B cell (primary cell): ENCODE results near the gene CRTC1. TPM values are rescaled to one million over a fixed set of nuclear protein-coding genes. Genes with fewer than 3 reads are reported as not detected.

Experiments
- ATAC-seq: fragments of 200-7000 bp; cut with Tn5 transposase; one replicate; pipeline ENCODE4 v1.10.0; 2021; ENCODE audit warnings: low read depth, mild to moderate bottlenecking, moderate number of reproducible peaks, moderate library complexity
- CTCF ChIA-PET: fragments of 350-600 bp; sonication (Branson Sonifier 250); formaldehyde crosslinking; loops from one replicate; lab custom pipeline; 2021; ENCODE audit warnings: antibody characterized with exemption, inconsistent platforms; lab: Charles Lee
- POLR2A ChIA-PET: fragments of 350-600 bp; sonication (Branson Sonifier 250); formaldehyde crosslinking; loops from one replicate; lab custom pipeline; 2021; ENCODE audit warnings: antibody characterized with exemption; lab: Charles Lee
- DNase-seq: peaks from one replicate; pipeline ENCODE4 v3.0.0; 2013
- H2AFZ ChIP-seq: 2 replicates; pipeline ENCODE4 v1.6.1; 2012; ENCODE audit warnings: mild to moderate bottlenecking, low read depth, low read length; ENCODE audit not compliant: insufficient read depth, poor library complexity, severe bottlenecking
- H3K27ac ChIP-seq, 2 donors: 1 replicate in 1 of 2; 2 replicates in 1 of 2; pipeline ENCODE4 v1.5.1; 2012 to 2013; ENCODE audit warnings: low read length in 2 of 2, mild to moderate bottlenecking in 2 of 2, moderate library complexity in 1 of 2
- H3K27me3 ChIP-seq, 4 experiments: fragments of 200-600 bp in 1 of 4; sonication (generic) in 1 of 4; replicated peaks in 1 of 4; 1 replicate in 2 of 4; 2 replicates in 2 of 4; pipeline versions ENCODE4 v1.6.1 to v1.7.0; 2013 to 2016; ENCODE audit warnings: low read length in 3 of 4, mild to moderate bottlenecking in 2 of 4, mixed read lengths in 1 of 4, moderate library complexity in 1 of 4; ENCODE audit not compliant: insufficient read depth in 4 of 4, control insufficient read depth in 3 of 4; ENCODE audit errors: control extremely low read depth in 1 of 4
- H3K36me3 ChIP-seq, 2 experiments: replicated peaks in 1 of 2; 1 replicate in 1 of 2; 2 replicates in 1 of 2; pipeline versions ENCODE4 v1.6.1 to v1.7.1; 2013; ENCODE audit warnings: low read length in 1 of 2; ENCODE audit not compliant: insufficient read depth in 2 of 2, control insufficient read depth in 1 of 2; ENCODE audit errors: control extremely low read depth in 1 of 2, extremely low read depth in 1 of 2
- H3K4me1 ChIP-seq, 2 donors: fragments of 200-600 bp in 1 of 2; sonication (generic) in 1 of 2; 1 replicate in 1 of 2; 2 replicates in 1 of 2; pipeline versions ENCODE4 v1.5.1 to v1.6.1; 2013 to 2017; ENCODE audit warnings: low read length in 2 of 2; ENCODE audit not compliant: control insufficient read depth in 2 of 2, insufficient read depth in 2 of 2
- H3K4me2 ChIP-seq: replicated peaks from 2 replicates; pipeline ENCODE3; 2012; ENCODE audit warnings: mild to moderate bottlenecking, low read depth, low read length; ENCODE audit not compliant: poor library complexity, severe bottlenecking
- H3K4me3 ChIP-seq, 5 experiments: fragments of 200-600 bp in 1 of 5; sonication (generic) in 1 of 5; 1 replicate in 3 of 5; 2 replicates in 2 of 5; pipeline versions ENCODE4 v1.5.1 to v1.7.0; 2011 to 2016; ENCODE audit warnings: low read length in 4 of 5, mild to moderate bottlenecking in 4 of 5, low read depth in 2 of 5, control low read depth in 1 of 5, moderate library complexity in 1 of 5; ENCODE audit not compliant: insufficient read depth in 1 of 5; ENCODE audit errors: control extremely low read depth in 1 of 5, extremely low read depth in 1 of 5
- H3K79me2 ChIP-seq: fragments of 200-600 bp; sonication (generic); one replicate; pipeline ENCODE4 v1.6.0; 2016; ENCODE audit warnings: low read length; ENCODE audit not compliant: control insufficient read depth, insufficient read depth
- H3K9ac ChIP-seq: fragments of 200-600 bp; sonication (generic); 2 replicates; pipeline ENCODE4 v1.6.1; 2017; ENCODE audit warnings: mild to moderate bottlenecking, low read length, moderate library complexity
- H3K9me3 ChIP-seq, 3 donors: one replicate each; pipeline versions ENCODE4 v1.6.1 to v1.7.1; 2013; ENCODE audit warnings: low read length in 2 of 3; ENCODE audit not compliant: control insufficient read depth in 2 of 3, insufficient read depth in 1 of 3; ENCODE audit errors: control extremely low read depth in 1 of 3
- H4K20me1 ChIP-seq: 2 replicates; pipeline ENCODE4 v1.6.0; 2012; ENCODE audit warnings: mild to moderate bottlenecking, low read length; ENCODE audit not compliant: insufficient read depth, control insufficient read depth, poor library complexity, severe bottlenecking
- H3K27ac Mint-ChIP-seq: one replicate; pipeline ENCODE4 v1.8.0; 2021; ENCODE audit warnings: mixed read lengths
- H3K27me3 Mint-ChIP-seq: one replicate; pipeline ENCODE4 v1.8.0; 2021; ENCODE audit warnings: mixed read lengths
- H3K4me1 Mint-ChIP-seq: one replicate; pipeline ENCODE4 v1.8.0; 2021; ENCODE audit warnings: mixed read lengths
- H3K4me3 Mint-ChIP-seq: one replicate; pipeline ENCODE4 v1.8.0; 2021; ENCODE audit warnings: mixed read lengths
- H3K9me3 Mint-ChIP-seq: one replicate; pipeline ENCODE4 v1.8.0; 2022; ENCODE audit warnings: mixed read lengths; ENCODE audit not compliant: insufficient read depth
- EZH2 ChIP-seq: IDR thresholded peaks from 2 replicates; pipeline ENCODE4 v1.6.1; 2012; ENCODE audit warnings: borderline replicate concordance, low read depth, mild to moderate bottlenecking, moderate library complexity, low read length; ENCODE audit not compliant: insufficient read depth, poor library complexity, severe bottlenecking
- WGBS: methylation state at CpG from one replicate; pipeline ENCODE4 v1.1.5; 2013; ENCODE audit warnings: missing lambda C conversion rate; ENCODE audit not compliant: insufficient coverage; 5-methylcytosine and 5-hydroxymethylcytosine counted together
- intact Hi-C: fragments of 100-400 bp; cut with micrococcal nuclease; formaldehyde crosslinking; loops from one replicate; pipeline ENCODE4 v1.10.0; 2022
- polyA plus RNA-seq: library from polyadenylated mRNA; depleted of rRNA; stranded (reverse); fragments of >200 nt; gene quantifications from 2 replicates; pipeline ENCODE4 v1.2.3, GENCODE V29; 2012
- total RNA-seq, 2 donors: library from RNA; stranded (reverse); fragments of 120-200 nt in 1 of 2; gene quantifications; 1 replicate in 1 of 2; 2 replicates in 1 of 2; pipeline versions ENCODE4 v1.2.3 to v1.2.4, GENCODE V29; 2013 to 2022
- TF ChIP-seq, protein P1 (sequence below): fragments of 200-600 bp; IDR thresholded peaks from one replicate; pipeline ENCODE4 v1.8.0; 2022; ENCODE audit warnings: antibody characterized with exemption, mild to moderate bottlenecking

The CRTC1 gene
- total and polyA plus RNA-seq, 2 donors (not counting 1 experiment from before 2014, with no cell fraction given) = 15.9 to 30.1 TPM

DNA sequence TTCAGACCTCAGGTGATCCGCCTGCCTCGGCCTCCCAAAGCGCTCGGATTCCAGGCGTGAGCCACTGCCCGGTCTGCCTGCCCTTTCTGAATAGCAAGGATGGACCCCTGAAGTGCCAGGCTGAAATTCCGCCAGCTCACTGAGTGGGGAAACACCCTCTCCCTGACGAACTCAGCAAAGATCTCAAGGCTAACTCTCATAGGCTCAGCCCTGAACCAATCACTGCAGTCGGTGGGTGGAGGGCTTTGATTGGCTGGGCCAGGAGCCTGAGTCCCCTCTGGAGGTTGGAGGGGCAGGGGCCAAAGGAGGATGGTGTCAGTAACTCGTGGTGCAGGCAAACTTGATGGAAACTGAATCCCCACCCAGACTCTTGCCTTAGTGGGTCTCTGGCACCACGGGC lies 118.9 kb downstream of the CRTC1 start:
- no peaks in the 10 kb centered on the region for H3K79me2 ChIP-seq
- CTCF ChIA-PET = no interaction called here
- no peak overlapping the region for H3K4me3 ChIP-seq
- TF ChIP-seq, protein P1, sequence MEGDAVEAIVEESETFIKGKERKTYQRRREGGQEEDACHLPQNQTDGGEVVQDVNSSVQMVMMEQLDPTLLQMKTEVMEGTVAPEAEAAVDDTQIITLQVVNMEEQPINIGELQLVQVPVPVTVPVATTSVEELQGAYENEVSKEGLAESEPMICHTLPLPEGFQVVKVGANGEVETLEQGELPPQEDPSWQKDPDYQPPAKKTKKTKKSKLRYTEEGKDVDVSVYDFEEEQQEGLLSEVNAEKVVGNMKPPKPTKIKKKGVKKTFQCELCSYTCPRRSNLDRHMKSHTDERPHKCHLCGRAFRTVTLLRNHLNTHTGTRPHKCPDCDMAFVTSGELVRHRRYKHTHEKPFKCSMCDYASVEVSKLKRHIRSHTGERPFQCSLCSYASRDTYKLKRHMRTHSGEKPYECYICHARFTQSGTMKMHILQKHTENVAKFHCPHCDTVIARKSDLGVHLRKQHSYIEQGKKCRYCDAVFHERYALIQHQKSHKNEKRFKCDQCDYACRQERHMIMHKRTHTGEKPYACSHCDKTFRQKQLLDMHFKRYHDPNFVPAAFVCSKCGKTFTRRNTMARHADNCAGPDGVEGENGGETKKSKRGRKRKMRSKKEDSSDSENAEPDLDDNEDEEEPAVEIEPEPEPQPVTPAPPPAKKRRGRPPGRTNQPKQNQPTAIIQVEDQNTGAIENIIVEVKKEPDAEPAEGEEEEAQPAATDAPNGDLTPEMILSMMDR = no peak
- TF ChIP-seq EZH2 = no peak
- WGBS = 80% methylated on average over 9 of the region's 11 CpGs
- no peaks in the 10 kb centered on the region for H3K36me3 ChIP-seq
- Mint-ChIP-seq H3K4me3 (no peak overlapping the region), H3K27ac (no peak overlapping the region), H3K4me1 (no peaks in the 10 kb centered on the region), H3K9me3 (no peaks in the 10 kb centered on the region), H3K27me3 (peaks cover 9% of the 10 kb centered on the region)
- no peak overlapping the region for H3K27ac ChIP-seq
- no peak overlapping the region for H3K4me2 ChIP-seq
- POLR2A ChIA-PET = no interaction called here
- no peaks in the 10 kb centered on the region for H4K20me1 ChIP-seq
- DNase-seq (no peak), ATAC-seq (no peak)
- H3K9me3 ChIP-seq = peaks cover 0 to 21% (median 0%) of the 10 kb centered on the region in 3 donors
- no peaks in the 10 kb centered on the region for H3K4me1 ChIP-seq
- intact Hi-C loops = no loop called here
- H3K9ac ChIP-seq = no peak overlapping the region
- H2AFZ ChIP-seq = no peak overlapping the region
- H3K27me3 ChIP-seq = peaks cover 0 to 24% (median 1%) of the 10 kb centered on the region in 4 experiments

DNA sequence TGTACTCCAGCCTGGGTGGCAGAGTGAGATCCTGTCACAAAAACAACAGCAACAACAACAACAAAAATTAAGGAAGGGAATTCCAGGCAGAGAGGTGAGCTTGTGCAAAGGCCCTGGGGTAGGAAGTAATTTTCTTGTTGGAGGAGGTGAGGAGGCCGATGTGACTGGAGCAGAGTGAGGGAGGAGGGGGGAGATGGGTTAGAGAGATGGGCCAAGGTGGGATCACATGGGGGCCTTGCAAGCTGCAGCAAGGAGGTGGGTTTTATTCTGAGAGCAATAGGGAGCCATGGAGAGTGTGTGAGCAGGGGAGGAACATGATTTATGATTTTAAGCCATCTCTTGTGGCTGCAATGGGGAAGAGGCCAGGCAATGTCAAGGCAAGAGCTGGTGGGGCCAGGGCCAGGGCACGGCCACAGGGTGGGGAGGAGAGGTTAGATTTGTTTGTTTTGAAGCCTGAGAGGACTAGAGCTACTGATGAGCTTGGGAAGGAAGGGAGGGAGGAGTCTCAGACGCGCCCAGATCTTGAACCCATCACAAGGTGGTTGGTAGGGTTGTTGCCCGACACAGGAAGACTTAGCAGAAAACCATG lies 120.2 kb downstream of the CRTC1 start:
- Histone ChIP-seq H3K9me3 (peaks cover 0 to 21% (median 0%) of the 10 kb centered on the region in 3 donors), H3K4me3 (no peak overlapping the region), H3K27me3 (peaks cover 0 to 18% (median 1%) of the 10 kb centered on the region in 4 experiments), H3K4me1 (no peaks in the 10 kb centered on the region), H2AFZ (no peak overlapping the region), H3K4me2 (no peak overlapping the region), H4K20me1 (no peaks in the 10 kb centered on the region), H3K36me3 (no peaks in the 10 kb centered on the region), H3K79me2 (no peaks in the 10 kb centered on the region), H3K27ac (no peak overlapping the region), H3K9ac (no peak overlapping the region)
- H3K27ac Mint-ChIP-seq = no peak overlapping the region
- ChIA-PET POLR2A (no interaction called here), CTCF (no interaction called here)
- DNase-seq (no peak), ATAC-seq (no peak)
- WGBS = 83% methylated on average over 4 of the region's 5 CpGs
- H3K4me3 Mint-ChIP-seq = no peak overlapping the region
- no peaks in the 10 kb centered on the region for H3K9me3 Mint-ChIP-seq
- H3K27me3 Mint-ChIP-seq = peaks cover 7% of the 10 kb centered on the region
- TF ChIP-seq EZH2 = no peak
- TF ChIP-seq, protein P1 = no peak
- intact Hi-C loops = no loop called here
- H3K4me1 Mint-ChIP-seq = no peaks in the 10 kb centered on the region
